Central memory CD4-positive, alpha-beta T cell (primary cell): ENCODE data around the gene DHX58.

ENCODE experiments used
- DNase-seq: peaks from one replicate; pipeline ENCODE4 v3.0.0; 2022

The DHX58 gene

DNA sequence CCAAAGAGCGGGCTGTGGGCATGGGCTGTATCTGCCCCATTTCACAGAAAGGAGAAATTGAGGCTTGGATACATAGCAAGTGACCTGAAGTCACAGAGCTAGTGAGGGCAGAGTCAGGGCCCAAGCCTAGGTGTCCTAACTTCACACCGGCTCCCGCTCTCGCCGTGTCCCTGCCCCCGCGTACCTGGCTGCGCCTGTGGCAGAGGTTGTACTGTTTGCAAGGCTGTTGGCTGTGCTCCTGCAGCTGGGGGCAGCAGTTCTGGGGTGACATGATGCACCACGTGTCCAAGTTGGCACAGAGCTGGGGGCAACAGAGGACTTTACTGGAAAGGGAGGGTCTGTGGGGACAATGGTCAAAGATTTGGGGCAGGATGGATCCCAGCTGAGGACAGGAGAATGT is 3.4 kb downstream of the DHX58 start:
- DNase-seq: no peak

DNA sequence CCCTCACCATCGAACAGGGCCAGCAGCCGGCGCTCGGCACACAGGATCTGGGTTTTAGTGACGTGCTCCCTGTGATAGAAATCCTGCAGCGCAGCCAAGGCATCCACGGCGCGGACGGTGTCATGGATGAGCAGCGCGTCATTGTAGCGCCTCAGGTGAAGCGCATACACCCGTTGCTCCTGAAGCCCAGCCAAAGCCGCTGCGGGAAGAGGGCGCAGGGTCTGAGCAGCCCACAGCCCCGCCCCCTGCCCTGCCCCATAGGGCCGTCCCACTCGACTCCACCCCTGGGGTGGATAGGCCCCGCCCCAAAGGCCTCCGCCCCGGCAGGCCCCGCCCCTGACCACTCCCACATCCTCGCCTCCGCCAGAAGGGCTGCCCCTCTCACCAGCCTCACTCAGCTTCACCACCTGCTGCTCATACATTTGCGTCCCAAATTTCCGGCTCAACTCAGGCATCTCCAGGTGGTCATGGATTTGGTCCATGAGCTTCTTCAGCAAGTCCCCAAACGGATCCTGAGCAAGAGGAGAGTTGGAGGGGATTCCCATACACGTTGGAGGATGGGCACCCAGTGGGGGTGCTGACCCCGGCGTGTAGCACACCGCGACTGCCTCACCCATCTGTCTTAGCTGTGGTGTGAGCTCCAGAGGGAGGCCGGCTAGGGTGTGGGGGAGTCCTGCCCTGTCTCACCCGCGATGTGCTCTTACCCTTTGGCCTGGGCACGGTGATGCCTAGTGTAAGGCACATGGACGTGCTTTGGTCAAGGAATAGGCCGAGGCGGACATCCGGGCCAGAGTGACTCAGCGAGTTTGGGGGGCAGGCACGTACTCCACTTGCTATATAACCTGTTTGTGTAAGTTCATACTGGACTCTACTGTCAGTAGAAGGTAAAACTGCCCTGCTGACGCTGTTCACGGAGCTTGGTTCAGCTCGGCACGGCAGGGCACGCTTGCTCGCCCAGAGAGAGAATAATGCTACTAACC is 4.6 kb downstream of the DHX58 start:
- peak; percentile 81 for DNase-seq

DNA sequence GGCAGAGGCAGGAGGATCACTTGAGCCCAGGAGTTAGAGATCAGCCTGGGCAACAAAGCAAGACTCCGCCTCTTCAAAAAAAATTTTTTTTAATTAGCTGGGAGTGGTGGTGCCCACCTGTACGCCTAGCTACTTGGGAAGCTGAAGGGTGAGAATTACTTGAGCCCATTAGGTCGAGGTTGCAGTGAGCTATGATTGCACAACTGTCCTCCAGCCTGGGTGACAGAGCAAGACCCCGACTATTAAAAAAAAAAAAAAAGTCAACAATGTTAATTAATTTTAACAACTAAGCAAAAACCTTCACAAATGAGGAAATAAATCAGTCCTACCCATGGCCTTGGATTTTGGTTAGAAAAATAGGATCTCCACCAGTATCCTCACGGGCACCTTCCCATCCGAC is 5.4 kb downstream of the DHX58 start:
- DNase-seq: no peak

DNA sequence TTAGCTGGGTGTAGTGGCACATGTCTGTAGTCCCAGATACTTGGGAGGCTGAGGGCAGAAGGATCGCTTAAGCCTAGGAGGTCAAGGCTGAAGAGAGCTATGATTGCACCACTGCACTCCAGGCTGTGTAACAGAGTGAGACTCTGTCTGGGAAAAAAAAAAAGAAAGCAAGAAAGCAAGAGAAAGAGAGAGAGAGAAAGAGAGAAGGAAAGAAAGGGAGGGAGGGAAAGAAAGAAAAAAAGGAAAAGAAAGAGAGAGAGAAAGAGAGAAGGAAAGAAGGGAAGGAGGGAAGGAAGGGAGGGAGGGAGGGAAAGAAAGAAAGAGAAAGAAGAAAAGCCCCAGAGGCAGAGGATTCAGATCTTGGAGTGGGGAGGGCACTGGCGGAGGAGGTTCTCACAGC is 6.5 kb downstream of the DHX58 start:
- DNase-seq: no peak

DNA sequence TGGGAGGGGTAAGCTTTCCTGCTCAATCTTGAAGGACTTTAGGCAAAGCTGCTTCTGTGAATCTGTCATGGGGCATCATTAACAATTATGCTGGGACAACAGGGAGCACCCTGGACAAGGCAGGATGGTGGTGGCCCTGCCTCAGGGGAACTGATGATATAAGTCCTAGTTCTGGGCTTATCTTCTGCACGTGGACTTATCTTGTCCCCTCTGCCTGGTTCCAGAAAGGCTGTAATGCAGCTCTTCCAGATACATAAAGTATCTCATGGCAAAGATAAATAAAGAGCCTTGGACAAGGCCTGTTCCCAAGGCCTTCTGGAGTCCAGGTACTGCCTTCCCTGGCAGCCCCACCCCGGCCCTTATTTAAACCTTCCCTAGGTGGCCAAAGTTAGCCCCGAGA is 8.2 kb downstream of the DHX58 start:
- no peak for DNase-seq

DNA sequence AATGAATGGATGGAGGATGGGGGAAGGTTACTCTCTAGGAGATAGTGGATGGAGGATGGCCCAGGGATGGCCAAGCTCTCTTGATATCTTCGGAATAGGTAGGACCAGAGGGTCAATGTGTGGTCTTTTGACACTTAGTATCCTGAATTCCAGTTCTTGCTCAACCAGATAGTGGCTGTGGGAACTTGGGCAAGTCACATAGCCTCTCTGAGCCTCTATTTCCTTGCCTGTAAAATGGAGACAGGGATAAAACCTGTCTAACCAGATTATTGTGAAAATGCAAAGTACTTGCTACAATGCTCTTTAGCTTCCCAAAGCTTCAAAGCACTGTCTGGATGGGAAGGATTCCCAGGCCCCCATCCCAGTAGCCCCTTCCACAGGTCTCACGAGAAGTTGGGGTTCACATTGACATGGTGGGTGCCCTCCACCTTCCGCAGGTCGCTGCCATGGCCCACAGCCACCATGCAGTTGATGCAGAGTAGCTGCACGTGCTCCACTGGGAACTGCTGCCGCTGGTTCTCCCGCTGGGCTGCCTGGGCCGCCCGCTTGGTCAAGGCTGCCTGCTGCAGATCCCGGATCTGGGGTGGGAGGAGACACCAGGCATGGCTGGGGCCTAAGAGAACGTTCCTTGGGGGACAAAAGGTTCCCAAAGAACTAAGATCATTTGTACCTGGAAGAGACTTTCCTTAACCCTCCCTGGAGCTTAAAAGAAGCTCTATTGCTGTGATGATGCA is 9.1 kb downstream of the DHX58 start:
- no peak for DNase-seq

DNA sequence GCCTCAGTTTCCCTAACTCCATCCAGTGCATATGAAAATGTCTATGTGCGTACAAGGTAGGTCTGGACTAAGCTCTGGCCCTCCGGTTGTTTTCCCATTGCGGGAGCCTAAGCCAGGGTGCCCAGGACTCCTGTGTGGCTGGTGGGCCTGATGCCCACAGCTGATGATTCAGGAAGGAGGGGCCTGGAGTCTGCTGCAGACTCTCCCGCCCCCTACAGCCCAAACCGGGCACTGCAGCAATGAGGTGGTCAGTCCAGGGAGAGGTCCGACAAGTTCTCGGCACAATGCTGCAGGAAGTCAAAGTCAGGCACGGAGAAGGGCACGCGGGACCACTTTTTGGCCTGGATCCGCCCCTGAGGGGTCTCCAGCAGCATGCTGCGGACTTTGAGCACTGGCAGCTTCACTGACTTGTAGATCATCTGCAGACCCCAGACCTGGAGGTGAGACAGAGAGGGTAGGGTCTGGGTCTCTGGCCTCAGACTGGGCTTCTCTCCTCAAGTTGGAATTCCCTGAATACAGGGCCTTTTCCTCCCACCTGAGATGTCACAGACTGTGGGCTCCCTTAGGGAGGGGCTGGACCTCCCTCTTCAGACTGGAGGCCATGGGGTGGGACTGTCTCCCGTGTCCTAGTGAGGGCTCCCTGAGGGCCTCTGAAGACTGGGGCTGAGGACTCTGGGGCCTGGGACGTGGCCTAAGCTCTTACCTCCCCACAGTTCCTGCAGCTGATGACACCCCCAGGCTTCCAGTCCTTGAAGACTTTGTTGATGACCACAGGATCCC is 10.8 kb downstream of the DHX58 start:
- DNase-seq: peak; percentile 35

DNA sequence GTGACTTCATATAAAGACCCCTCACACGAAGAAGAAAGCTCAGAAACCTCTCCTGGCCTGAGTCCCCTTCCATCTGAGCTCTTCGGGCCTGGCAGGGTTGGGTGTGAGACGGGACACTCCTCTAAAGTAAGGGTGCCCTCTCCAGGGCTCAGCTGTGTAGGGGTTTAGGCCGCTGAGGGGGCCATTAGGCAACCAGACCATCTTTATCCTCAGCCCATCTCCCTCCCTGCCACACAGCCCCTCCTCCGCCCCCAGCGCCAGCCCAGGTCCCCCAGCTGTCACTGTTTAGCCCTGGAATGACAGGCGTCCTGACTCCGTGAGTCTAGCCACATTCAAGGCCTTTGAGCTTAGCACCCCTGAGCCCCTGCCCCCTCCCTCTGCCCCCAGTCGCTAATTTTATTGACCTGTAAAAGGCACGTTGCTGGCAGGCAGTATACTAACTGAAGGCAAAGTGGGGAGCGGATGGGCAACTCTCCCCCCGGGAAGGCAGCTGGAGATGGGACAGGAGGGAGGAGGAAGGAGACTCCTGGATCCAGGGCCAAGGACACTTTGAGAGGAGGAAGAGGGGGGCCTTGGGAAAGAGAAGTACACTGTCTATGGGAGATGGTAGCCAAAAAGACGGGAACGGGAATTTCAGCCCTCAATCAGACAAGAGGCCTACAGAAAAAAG is 13.6 kb downstream of the DHX58 start:
- DNase-seq: no peak

DNA sequence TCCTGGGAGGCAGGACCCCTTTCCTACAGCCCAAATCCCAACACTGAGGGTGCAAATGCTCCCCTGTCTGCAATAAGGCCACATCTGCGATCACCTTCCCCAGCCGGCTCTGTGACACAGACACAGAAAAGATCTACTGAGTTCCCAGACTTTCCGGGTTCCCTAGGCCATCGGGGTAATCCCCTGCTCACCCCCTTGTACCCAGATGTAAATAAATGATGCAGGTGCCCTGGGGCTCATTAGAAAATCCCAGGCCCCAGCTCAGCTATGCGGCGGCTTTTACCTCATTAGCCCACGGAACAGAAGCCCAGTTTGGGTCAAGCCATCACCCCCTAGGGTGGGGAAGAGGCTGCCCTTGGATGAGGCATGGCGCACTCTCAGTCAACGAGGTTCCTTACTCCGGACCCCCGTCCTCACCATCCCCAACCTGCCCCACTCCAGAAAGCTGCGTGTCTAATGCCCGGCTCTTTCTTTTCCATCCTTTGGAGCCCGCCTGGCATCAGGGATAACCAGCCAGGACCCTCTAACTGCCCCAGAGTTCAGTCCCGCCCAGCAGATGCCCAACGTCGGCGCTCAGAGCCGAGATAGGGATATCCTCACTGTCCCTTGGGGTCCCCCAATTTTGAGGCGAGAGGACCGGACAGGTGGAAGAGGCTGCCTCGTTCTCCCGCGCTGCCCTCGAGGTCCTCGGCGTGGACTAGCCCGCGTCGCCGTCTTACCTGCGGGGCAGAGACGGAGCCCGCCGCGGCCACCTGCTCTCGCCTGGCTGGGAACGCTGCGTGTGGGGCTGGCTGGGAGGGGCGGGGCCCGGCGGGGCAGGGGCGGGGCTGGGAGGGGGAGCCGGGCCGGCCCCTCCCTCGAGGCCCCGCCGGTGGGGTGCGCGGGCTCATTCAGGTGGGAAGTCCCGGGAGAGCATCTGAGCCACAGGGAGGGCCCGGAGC is 14.6 kb downstream of the DHX58 start, which contains the start of gene ZNF385C:
TSS of gene ZNF385C (minus strand) at position 783 of the 941 bp plus-strand sequence. CDS start 35,417 bp downstream, outside the sequence.
- DNase-seq: no peak

DNA sequence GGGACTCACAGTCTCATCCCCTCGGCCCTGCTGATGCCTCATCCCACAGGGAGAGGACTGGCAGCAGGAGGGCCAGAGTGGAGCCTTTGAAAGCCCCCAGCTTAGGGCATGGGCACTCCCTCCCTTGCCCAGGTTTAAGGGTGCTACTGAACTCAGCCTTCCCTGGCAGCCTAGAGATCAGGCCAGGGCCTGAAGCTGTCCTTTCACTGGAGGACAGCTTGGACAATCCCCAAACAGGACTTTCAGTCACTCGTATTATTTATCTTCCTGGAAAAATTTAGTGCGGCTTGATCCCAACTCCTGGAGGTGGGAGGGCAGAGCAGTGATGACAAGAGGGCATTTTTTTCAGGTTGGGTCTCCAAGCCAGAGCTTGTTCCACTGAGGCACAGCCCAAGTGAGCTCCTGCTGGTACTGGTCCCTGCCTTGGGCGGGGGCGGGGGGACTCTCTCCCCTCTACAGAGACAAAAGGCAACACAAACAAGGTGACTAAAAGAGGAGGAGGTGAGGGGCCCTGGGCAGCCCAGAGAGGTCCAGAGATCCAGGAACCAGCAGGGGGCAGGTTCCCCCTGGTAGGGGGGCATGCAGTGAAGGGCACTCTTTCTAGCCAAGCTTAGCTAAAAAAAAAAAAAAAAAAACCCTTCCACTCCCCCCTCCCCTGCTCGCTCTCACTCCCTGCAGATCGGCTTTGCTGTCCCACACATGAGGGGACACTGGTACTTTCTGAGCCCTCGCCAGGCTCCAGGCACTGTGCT is 16.0 kb downstream of the DHX58 start:
- DNase-seq: no peak

DNA sequence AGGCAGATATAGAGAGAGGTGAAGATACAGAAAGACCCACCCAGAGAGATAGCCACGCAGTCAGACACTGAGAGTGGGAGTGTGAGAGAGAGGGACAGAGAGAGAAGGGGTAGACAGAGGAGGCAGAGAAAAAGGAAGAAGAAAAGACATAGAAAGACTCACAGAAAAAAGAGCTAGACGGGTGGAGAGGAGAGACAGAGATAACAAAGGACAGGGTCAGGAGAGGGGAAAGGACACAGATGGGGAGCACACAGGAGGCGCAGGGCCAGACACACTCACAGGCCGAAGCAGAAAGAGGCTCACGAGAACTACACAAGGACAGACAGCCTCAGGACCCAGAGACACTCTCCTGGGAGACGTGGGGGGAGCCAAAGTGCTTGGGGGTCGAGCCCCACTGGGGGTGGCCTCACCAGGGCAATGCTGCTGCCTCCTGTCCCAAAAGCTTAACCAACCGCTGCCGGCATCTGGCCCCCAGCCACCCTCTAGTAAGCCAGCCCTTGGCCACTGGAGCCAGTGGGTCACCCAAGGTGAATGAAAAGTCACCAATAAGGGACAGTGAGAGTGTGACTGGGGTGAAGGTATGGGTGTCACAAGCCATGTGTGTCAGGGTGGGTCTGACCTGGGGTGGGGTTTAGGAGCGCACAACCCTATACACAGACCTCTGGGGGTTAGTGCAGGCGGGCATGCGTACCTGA is 18.0 kb downstream of the DHX58 start:
- no peak for DNase-seq

DNA sequence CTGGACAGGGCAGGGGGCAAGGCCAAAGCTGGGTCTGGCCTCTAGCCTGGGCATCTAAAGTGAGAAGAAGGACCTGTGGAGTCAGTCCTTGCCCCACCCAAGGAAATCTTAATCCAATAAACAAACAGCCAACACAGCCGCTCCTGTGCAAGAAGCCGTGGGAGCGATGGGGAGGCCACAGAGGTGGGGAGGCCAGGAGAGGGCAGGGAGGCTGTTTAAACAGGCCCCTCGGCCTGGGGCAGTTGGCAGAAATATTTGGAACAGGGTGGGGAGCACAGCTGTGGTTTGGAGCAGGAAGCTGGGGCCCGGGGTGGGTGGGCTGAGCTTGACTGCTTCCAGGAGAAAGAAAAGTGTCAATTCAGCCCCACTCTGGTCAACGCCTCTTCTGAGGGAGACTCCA is 19.6 kb downstream of the DHX58 start:
- DNase-seq: no peak

DNA sequence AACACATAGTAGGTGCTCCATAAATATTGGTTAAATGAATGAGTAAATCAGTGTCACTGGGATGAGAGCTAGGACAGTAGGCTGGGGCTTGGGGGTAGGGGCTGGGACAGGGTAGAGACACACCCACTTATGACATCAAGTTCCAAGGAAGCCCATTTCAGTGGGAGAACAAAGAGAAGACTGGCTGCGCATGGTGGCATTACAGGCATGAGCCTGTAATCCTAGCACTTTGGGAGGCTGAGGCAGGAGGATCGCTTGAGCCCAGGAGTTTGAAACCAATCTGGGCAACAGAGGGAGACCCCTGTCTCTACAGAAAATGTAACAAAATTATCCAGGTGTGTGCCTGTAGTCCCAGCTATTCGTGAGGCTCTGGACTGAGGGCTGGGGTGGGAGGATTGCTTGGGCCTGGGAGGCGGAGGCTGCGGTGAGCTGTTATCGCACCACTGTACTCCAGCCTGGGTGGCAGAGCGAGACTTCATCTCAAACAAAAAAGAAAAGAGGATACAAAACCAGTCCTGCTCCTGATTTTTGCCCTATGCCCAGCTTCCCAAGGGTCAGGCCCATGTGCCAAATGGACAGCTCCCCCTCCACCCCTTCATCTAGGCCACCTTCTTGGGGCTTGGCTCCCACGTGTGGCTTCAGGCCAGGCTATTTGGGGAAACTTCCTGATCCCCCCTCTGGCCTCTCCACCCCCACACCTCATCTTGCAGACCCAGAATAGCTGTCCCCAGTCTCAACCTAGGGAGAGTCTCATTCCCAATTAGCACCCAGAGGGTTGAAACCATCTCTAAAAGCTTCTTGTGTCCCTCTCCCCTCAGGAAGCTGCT is 21.3 kb downstream of the DHX58 start:
- DNase-seq: no peak

DNA sequence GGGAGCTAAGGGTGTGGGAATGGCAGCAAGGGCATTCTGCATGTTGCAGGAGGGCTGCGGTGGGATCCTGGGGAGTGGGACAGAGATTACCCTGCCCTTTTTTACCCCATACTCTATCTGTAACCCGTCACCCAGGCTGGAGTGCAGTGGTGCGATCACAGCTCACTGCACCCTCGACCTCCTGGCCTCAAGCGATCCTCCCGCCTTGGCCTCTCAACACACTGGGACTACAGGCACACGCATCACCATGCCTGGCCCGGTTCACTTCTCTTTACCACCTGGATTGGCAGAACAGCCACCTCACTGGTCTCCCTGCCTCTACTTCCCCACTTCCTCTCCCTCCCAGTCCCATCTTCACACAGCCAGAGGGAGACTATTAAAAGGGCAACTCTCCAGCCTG is 23.8 kb downstream of the DHX58 start:
- no peak for DNase-seq

DNA sequence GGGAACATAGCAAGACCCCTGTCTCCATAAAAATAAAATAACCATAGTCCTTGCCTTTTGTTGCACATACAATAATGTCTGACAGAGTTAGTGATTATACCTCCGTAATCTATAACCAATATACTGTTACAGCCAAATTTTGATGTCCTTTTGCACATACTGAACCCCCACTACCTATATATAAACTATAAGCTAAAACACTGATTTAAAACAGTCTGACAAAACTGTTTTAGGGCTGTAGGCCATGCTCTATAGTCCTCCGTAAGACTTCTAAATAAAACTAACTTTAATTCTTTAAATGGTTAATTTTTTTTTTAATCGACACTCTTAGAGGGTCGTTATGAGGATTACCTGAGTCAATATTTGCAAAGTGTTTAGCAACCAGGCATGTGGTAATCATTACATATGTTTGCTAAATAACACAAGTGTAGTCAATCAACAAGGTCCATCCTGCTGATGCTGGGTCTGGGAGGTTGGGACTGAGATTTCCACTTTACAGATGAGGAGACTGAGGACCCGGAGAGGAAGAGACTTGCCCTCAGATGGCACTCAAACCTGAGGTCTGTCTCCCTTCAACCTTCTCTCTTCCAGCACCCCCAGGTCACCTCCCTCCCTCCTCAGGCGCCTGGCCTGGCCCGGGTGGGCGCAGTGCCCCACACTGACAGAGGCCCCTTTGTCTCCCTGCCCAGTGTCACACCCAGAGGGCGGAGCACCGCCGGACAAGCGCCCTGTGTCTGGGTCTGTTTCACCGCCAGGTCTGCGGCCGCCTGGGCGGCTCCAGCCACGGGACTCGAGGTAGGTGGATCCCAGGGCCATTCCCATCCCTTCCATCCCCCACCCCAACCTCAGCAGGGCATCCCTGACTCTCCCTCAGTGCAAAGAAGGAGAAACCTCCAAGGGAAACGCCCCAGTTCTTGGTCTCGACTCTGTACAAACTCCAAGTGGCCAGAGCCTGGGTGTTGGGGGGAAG is 24.5 kb downstream of the DHX58 start:
- DNase-seq: no peak

DNA sequence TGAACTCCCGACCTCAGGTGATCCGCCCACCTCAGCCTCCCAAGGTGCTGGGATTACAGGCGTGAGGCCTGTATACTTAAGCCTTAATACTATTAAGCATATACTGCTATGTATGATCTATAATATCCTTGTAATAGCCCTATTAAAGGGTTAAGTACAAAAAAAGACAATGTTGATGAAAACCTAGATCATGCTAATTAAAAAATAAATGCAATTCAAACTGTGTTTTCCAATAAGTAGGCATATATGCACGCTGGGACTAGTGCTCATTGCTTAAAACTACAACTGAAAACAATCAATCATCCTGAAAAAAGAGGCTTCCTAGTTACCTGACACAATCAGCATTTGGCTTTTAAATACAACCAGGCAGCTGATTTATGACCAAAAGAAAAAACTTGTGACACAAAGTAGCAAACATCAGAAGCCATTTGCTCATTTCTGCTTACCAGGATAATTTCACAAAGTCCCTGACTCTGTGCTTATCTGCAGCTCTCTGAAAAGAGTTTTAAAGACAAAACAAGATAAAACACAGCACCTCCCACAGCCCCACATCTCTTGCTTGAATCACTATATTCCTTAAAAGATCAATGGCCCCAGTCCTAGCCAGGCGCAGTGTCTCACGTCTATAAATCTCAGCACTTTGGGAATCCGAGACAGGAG is 25.3 kb downstream of the DHX58 start:
- no peak for DNase-seq

DNA sequence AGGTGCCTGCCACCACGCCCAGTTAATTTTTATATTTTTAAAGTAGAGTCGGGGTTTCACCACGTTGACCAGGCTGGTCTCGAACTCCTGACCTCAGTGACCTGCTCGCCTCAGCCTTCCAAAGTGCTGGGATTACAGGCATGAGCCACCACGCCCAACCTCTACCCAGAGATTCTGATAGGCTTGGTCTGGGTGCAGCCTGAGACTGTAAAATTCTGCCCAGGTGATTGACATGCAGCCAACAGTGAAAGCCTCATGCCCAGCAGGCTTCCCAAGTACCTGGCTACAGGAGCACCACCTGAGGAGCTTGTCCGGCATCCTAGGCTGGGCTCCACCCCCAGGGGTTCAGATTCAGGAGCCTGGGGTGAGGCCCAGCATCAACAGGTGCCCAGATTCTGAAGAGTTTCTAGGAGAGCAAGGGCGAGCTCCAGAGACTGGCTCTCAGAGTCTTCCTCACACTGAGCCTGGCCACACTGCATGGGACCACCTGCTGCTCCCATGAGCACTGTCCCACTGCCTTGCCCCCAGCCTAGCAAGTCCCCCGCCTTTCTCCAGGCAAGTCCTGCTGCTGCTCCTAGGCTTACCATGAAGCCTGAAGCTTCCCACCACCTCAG is 30.9 kb downstream of the DHX58 start:
- no peak for DNase-seq
